GM23338 (cell line): ENCODE data around the gene FAM219A. TPM values are rescaled to one million over a fixed set of nuclear protein-coding genes. Genes with fewer than 3 reads are reported as not detected.

Experiments used
- ATAC-seq: fragments of 200-7000 bp; cut with Tn5 transposase; 3 replicates; pipeline ENCODE4 v1.9.1; 2020
- DNase-seq: peaks from one replicate; pipeline ENCODE4 v3.0.0-alpha.2; 2015; ENCODE audit warnings: low spot score
- H2AFZ ChIP-seq: fragments of 200-600 bp; sonication (generic); 2 replicates; pipeline ENCODE4 v1.8.0; 2016; ENCODE audit warnings: antibody characterized with exemption, mild to moderate bottlenecking, moderate library complexity
- H3F3A ChIP-seq: fragments of 200-600 bp; sonication (generic); replicated peaks from 2 replicates; pipeline ENCODE4 v1.8.0; 2017; ENCODE audit warnings: antibody characterized with exemption, mixed run types, low read depth
- H3K27ac ChIP-seq: fragments of 200-600 bp; sonication (generic); 2 replicates; pipeline ENCODE4 v1.6.1; 2016; ENCODE audit warnings: low read depth
- H3K27me3 ChIP-seq: fragments of 200-600 bp; sonication (generic); 2 replicates; pipeline ENCODE4 v1.8.0; 2016; ENCODE audit warnings: mild to moderate bottlenecking, mixed run types, moderate library complexity; ENCODE audit not compliant: insufficient read depth
- H3K36me3 ChIP-seq: fragments of 200-600 bp; sonication (generic); 2 replicates; pipeline ENCODE4 v1.8.0; 2016; ENCODE audit warnings: mild to moderate bottlenecking; ENCODE audit not compliant: insufficient read depth
- H3K4me1 ChIP-seq: fragments of 200-600 bp; sonication (generic); 2 replicates; pipeline ENCODE4 v1.8.0; 2016; ENCODE audit warnings: mild to moderate bottlenecking, moderate library complexity; ENCODE audit not compliant: insufficient read depth
- H3K4me2 ChIP-seq: fragments of 200-600 bp; sonication (generic); 2 replicates; pipeline ENCODE4 v1.7.1; 2017; ENCODE audit warnings: mixed run types
- H3K4me3 ChIP-seq: fragments of 200-600 bp; sonication (generic); 2 replicates; pipeline ENCODE4 v1.6.1; 2016; ENCODE audit warnings: mixed run types
- H3K79me2 ChIP-seq: fragments of 200-600 bp; sonication (generic); replicated peaks from 2 replicates; pipeline ENCODE4 v1.8.0; 2017; ENCODE audit warnings: mild to moderate bottlenecking; ENCODE audit not compliant: insufficient read depth
- H3K9me2 ChIP-seq: fragments of 200-600 bp; sonication (generic); 2 replicates; pipeline ENCODE4 v1.8.0; 2017; ENCODE audit not compliant: insufficient read depth
- H4K20me1 ChIP-seq: fragments of 200-600 bp; sonication (generic); replicated peaks from 2 replicates; pipeline ENCODE4 v1.8.0; 2017; ENCODE audit warnings: mild to moderate bottlenecking; ENCODE audit not compliant: insufficient read depth
- H3K27ac Mint-ChIP-seq: 2 replicates; pipeline ENCODE4 v1.8.0; 2020; ENCODE audit warnings: inconsistent platforms, mild to moderate bottlenecking, moderate library complexity, mixed read lengths
- H3K27me3 Mint-ChIP-seq: 3 replicates; pipeline ENCODE4 v1.8.0; 2022; ENCODE audit warnings: low read depth, mild to moderate bottlenecking, moderate library complexity, mixed read lengths, inconsistent platforms; ENCODE audit not compliant: insufficient read depth, poor library complexity
- H3K36me3 Mint-ChIP-seq: 3 replicates; pipeline ENCODE4 v1.8.0; 2021; ENCODE audit warnings: low read depth, mild to moderate bottlenecking, inconsistent platforms, moderate library complexity, mixed read lengths
- H3K4me1 Mint-ChIP-seq: 3 replicates; pipeline ENCODE4 v1.8.0; 2020; ENCODE audit warnings: mild to moderate bottlenecking, inconsistent platforms, mixed read lengths
- H3K4me3 Mint-ChIP-seq: 3 replicates; pipeline ENCODE4 v1.8.0; 2021; ENCODE audit warnings: moderate library complexity, mild to moderate bottlenecking, inconsistent platforms, mixed read lengths
- H3K9me3 Mint-ChIP-seq: 3 replicates; pipeline ENCODE4 v1.8.0; 2020; ENCODE audit warnings: moderate library complexity, mild to moderate bottlenecking, inconsistent platforms, mixed read lengths
- EZH2phosphoT487 ChIP-seq: fragments of 200-600 bp; sonication (generic); IDR thresholded peaks from one replicate; pipeline ENCODE4 v1.8.1; 2018; ENCODE audit warnings: antibody characterized with exemption; ENCODE audit not compliant: unreplicated experiment
- JUNB ChIP-seq: IDR thresholded peaks from one replicate; pipeline ENCODE4 v1.6.1; 2016; ENCODE audit warnings: antibody characterized with exemption; ENCODE audit not compliant: unreplicated experiment
- NANOG ChIP-seq: IDR thresholded peaks from 2 replicates; pipeline ENCODE4 v1.6.1; 2016; ENCODE audit warnings: antibody characterized with exemption, borderline replicate concordance
- POLR2AphosphoS5 ChIP-seq: IDR thresholded peaks from 2 replicates; pipeline ENCODE4 v1.6.1; 2016; ENCODE audit warnings: antibody characterized with exemption, low read depth
- ZNF331 ChIP-seq: fragments of 250-450 bp; sonication (Bioruptor Pico); IDR thresholded peaks from 2 replicates; pipeline ENCODE4 v1.5.0; 2020; ENCODE audit warnings: low read depth, mild to moderate bottlenecking, moderate library complexity
- polyA plus RNA-seq: library from polyadenylated mRNA; unstranded; fragments of >200 nt; fragmentation: Nextera tagmentation; extraction: Ambion mirVana; gene quantifications from 2 replicates; pipeline ENCODE4 v1.2.1, GENCODE V29; 2016
- total RNA-seq: library from RNA; depleted of rRNA; stranded (reverse); fragments of >200 nt; shearing (Covaris generic); gene quantifications from 2 replicates; pipeline ENCODE4 v1.2.3, GENCODE V29; 2014
- TF ChIP-seq, protein P1 (sequence below): IDR thresholded peaks from 2 replicates; pipeline ENCODE4 v1.6.1; 2016; ENCODE audit warnings: antibody characterized with exemption
- TF ChIP-seq, protein P2 (sequence below): IDR thresholded peaks from one replicate; pipeline ENCODE4 v1.6.1; 2018; ENCODE audit warnings: antibody characterized with exemption; ENCODE audit not compliant: unreplicated experiment
- TF ChIP-seq, protein P3 (sequence below), 2 experiments: fragments of 200-600 bp in 1 of 2; sonication (generic) in 1 of 2; conservative IDR thresholded peaks; 2 replicates each; pipeline versions ENCODE4 v1.5.1 to v1.6.1; 2016 to 2017; ENCODE audit warnings: antibody characterized with exemption in 2 of 2, low read depth in 2 of 2, mild to moderate bottlenecking in 2 of 2, moderate library complexity in 1 of 2

Gene FAM219A
- total and polyA plus RNA-seq, 2 experiments from 2014 or later = 3.8 to 7.2 TPM

DNA sequence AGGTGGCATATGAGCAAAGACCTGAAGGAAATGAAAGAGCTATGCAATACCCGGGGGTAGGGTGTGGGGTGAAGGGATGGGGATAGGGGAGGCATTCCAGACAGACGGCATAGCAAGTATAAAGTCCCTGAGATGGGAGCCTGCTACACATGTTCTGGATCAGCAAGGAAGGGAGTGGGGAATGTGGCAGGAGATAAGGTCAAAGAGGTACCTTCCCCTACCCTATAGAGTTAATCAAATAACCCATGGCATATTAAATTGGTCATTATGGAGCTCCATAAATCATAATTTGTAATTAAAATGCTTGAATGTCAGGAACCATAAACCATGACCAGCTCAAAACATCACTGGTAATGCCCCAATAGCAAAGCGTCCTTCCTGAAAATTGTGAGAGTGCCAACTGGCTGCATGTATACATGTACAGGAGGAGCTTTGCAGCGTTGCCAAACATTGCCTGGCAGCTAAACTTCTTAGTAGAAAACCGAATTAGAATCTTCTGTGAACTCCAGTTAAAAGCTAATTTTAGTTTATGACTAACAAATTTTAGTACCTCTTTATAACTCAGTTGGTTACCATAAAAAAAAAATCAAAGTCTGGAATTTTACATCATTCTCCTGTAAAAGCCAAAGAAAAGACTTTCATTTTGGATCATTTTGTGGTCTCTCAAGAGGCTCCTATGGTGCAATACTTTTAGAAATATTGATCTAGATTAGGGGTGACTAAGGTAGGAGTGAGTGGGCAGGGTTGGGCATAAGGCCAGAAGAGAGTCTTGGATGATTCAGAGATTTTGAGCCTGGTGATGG, 4.9 kb upstream of the FAM219A start:
- peaks cover 13% of the 10 kb centered on the region for H3K27me3 Mint-ChIP-seq
- no peak overlapping the region for H3K27ac Mint-ChIP-seq
- Histone ChIP-seq H2AFZ (no peak overlapping the region), H3K36me3 (no peaks in the 10 kb centered on the region), H3K4me2 (no peak overlapping the region), H3K4me1 (no peaks in the 10 kb centered on the region; the same call in 1 of the 2 replicates), H3K79me2 (no peaks in the 10 kb centered on the region), H3K4me3 (no peak overlapping the region), H3K27me3 (0 out of 2 replicates have a peak, but pooled peaks cover 4% of the 10 kb centered on the region), H4K20me1 (no peaks in the 10 kb centered on the region), H3K9me2 (no peaks in the 10 kb centered on the region), H3K27ac (no peak overlapping the region), H3F3A (no peaks in the 10 kb centered on the region)
- DNase-seq (no peak), ATAC-seq (no peak)
- H3K4me3 Mint-ChIP-seq = no peak overlapping the region
- H3K36me3 Mint-ChIP-seq = no peaks in the 10 kb centered on the region
- H3K4me1 Mint-ChIP-seq = peaks cover 18% of the 10 kb centered on the region
- no peaks in the 10 kb centered on the region for H3K9me3 Mint-ChIP-seq
- no peak for TF ChIP-seq EZH2phosphoT487
- TF ChIP-seq NANOG = no peak

DNA sequence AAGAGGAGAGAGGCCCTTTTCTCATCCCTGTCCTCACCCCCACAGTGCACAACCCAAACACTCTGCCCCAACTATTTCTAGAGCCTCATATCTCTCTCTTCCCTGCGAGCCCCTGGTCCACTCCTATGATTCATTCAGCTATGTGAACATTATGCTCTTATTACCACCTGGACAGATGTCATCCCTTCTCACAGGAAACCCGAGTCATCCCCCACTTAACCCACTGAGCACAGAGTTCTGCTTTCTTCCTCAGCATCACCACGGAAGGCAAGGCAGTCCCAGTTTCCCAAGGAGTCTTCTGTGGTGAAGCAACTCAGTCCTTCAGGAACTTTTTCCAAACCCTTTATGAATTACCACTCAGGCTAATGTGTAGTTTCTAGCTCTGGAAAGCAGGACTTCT, 1.6 kb upstream of the FAM219A start:
- peaks cover 8% of the 10 kb centered on the region; the same call in 1 of the 2 replicates for H3K79me2 ChIP-seq
- H3K9me2 ChIP-seq = no peaks in the 10 kb centered on the region
- ATAC-seq = no peak
- H3K27ac ChIP-seq = no peak overlapping the region
- Mint-ChIP-seq H3K36me3 (no peaks in the 10 kb centered on the region), H3K27ac (no peak overlapping the region), H3K9me3 (no peaks in the 10 kb centered on the region), H3K4me3 (no peak overlapping the region), H3K4me1 (peaks cover 21% of the 10 kb centered on the region), H3K27me3 (peaks cover 28% of the 10 kb centered on the region)
- no peaks in the 10 kb centered on the region for H3K36me3 ChIP-seq
- 0 out of 2 replicates have a peak, but pooled peaks cover 5% of the 10 kb centered on the region for H3F3A ChIP-seq
- no peak overlapping the region for H3K4me2 ChIP-seq
- H4K20me1 ChIP-seq = peaks cover 2% of the 10 kb centered on the region; the same call in 1 of the 2 replicates
- no peak overlapping the region for H3K4me3 ChIP-seq
- DNase-seq = no peak
- peaks cover 21% of the 10 kb centered on the region for H3K27me3 ChIP-seq
- H2AFZ ChIP-seq = no peak overlapping the region
- peaks cover 7% of the 10 kb centered on the region for H3K4me1 ChIP-seq
- no peak for TF ChIP-seq ZNF331
- TF ChIP-seq, protein P1, sequence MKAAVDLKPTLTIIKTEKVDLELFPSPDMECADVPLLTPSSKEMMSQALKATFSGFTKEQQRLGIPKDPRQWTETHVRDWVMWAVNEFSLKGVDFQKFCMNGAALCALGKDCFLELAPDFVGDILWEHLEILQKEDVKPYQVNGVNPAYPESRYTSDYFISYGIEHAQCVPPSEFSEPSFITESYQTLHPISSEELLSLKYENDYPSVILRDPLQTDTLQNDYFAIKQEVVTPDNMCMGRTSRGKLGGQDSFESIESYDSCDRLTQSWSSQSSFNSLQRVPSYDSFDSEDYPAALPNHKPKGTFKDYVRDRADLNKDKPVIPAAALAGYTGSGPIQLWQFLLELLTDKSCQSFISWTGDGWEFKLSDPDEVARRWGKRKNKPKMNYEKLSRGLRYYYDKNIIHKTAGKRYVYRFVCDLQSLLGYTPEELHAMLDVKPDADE = no peak
- no peak for TF ChIP-seq JUNB
- TF ChIP-seq EZH2phosphoT487 = no peak
- TF ChIP-seq POLR2AphosphoS5 = no peak
- TF ChIP-seq, protein P2, sequence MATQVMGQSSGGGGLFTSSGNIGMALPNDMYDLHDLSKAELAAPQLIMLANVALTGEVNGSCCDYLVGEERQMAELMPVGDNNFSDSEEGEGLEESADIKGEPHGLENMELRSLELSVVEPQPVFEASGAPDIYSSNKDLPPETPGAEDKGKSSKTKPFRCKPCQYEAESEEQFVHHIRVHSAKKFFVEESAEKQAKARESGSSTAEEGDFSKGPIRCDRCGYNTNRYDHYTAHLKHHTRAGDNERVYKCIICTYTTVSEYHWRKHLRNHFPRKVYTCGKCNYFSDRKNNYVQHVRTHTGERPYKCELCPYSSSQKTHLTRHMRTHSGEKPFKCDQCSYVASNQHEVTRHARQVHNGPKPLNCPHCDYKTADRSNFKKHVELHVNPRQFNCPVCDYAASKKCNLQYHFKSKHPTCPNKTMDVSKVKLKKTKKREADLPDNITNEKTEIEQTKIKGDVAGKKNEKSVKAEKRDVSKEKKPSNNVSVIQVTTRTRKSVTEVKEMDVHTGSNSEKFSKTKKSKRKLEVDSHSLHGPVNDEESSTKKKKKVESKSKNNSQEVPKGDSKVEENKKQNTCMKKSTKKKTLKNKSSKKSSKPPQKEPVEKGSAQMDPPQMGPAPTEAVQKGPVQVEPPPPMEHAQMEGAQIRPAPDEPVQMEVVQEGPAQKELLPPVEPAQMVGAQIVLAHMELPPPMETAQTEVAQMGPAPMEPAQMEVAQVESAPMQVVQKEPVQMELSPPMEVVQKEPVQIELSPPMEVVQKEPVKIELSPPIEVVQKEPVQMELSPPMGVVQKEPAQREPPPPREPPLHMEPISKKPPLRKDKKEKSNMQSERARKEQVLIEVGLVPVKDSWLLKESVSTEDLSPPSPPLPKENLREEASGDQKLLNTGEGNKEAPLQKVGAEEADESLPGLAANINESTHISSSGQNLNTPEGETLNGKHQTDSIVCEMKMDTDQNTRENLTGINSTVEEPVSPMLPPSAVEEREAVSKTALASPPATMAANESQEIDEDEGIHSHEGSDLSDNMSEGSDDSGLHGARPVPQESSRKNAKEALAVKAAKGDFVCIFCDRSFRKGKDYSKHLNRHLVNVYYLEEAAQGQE = no peak
- TF ChIP-seq NANOG = no peak
- TF ChIP-seq, protein P3, sequence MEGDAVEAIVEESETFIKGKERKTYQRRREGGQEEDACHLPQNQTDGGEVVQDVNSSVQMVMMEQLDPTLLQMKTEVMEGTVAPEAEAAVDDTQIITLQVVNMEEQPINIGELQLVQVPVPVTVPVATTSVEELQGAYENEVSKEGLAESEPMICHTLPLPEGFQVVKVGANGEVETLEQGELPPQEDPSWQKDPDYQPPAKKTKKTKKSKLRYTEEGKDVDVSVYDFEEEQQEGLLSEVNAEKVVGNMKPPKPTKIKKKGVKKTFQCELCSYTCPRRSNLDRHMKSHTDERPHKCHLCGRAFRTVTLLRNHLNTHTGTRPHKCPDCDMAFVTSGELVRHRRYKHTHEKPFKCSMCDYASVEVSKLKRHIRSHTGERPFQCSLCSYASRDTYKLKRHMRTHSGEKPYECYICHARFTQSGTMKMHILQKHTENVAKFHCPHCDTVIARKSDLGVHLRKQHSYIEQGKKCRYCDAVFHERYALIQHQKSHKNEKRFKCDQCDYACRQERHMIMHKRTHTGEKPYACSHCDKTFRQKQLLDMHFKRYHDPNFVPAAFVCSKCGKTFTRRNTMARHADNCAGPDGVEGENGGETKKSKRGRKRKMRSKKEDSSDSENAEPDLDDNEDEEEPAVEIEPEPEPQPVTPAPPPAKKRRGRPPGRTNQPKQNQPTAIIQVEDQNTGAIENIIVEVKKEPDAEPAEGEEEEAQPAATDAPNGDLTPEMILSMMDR (conservative IDR thresholded peaks at IDR 0.05; ENCODE audit: low read depth in 2 of 2) = no peak
